SU-DHL-6 (cell line): Measurements from ENCODE around the gene SFTPA2.
"Not testable (repeated sequence)": the region's sequence is repeated elsewhere in the genome, so short reads cannot be mapped to it uniquely, and the experiment has no call there.

Source experiments
- H2AFZ ChIP-seq: fragments of 200-600 bp; sonication (generic); 2 replicates; pipeline ENCODE4 v1.6.1; 2014; ENCODE audit warnings: low read depth, mild to moderate bottlenecking, moderate library complexity, mixed read lengths, antibody characterized with exemption, low read length; ENCODE audit not compliant: severe bottlenecking
- H3F3A ChIP-seq: fragments of 200-600 bp; shearing (Covaris generic); 2 replicates; pipeline ENCODE4 v1.6.0; 2016; ENCODE audit warnings: antibody characterized with exemption, mild to moderate bottlenecking; ENCODE audit not compliant: insufficient read depth
- H3K27ac ChIP-seq: fragments of 200-600 bp; sonication (generic); 2 replicates; pipeline ENCODE4 v1.5.1; 2016; ENCODE audit warnings: low read depth, mild to moderate bottlenecking, low read length, moderate library complexity, mixed read lengths
- H3K27me3 ChIP-seq: fragments of 200-600 bp; sonication (generic), shearing (Covaris generic); 2 replicates; pipeline ENCODE4 v1.6.0; 2014; ENCODE audit warnings: mild to moderate bottlenecking, low read length
- H3K36me3 ChIP-seq: fragments of 200-600 bp; sonication (generic); 2 replicates; pipeline ENCODE4 v1.6.1; 2014; ENCODE audit warnings: mild to moderate bottlenecking, low read length, mixed read lengths
- H3K4me2 ChIP-seq: fragments of 300-600, 200-600 bp; shearing (Covaris generic), sonication (generic); 2 replicates; pipeline ENCODE4 v1.6.0; 2014; ENCODE audit warnings: low read length, low read depth, mild to moderate bottlenecking; ENCODE audit not compliant: poor library complexity, severe bottlenecking
- H3K4me3 ChIP-seq: fragments of 200-600 bp; sonication (generic); 2 replicates; pipeline ENCODE4 v1.5.1; 2014; ENCODE audit warnings: antibody characterized with exemption, low read length, mild to moderate bottlenecking, mixed read lengths; ENCODE audit not compliant: insufficient read depth, poor library complexity, severe bottlenecking
- H3K79me2 ChIP-seq: fragments of 200-600 bp; sonication (generic); 2 replicates; pipeline ENCODE4 v1.6.1; 2014; ENCODE audit warnings: mild to moderate bottlenecking, low read length, moderate library complexity; ENCODE audit not compliant: insufficient read depth
- H3K9ac ChIP-seq: fragments of 200-600 bp; sonication (generic); 2 replicates; pipeline ENCODE4 v1.7.0; 2014; ENCODE audit warnings: mild to moderate bottlenecking, low read length
- H3K9me2 ChIP-seq: fragments of 200-600 bp; sonication (generic); replicated peaks from 2 replicates; pipeline ENCODE4 v1.6.1; 2014; ENCODE audit warnings: low read length; ENCODE audit not compliant: insufficient read depth
- H3K9me3 ChIP-seq: fragments of 200-600 bp; sonication (generic); 2 replicates; pipeline ENCODE4 v1.6.1; 2014; ENCODE audit warnings: low read length, mixed read lengths; ENCODE audit not compliant: insufficient read depth
- H4K20me1 ChIP-seq: fragments of 200-600 bp; sonication (generic); 2 replicates; pipeline ENCODE4 v1.6.1; 2014; ENCODE audit warnings: low read depth, mild to moderate bottlenecking, antibody characterized with exemption, low read length, moderate library complexity, mixed read lengths
- CTCF ChIP-seq: fragments of 200-600 bp; sonication (generic); IDR thresholded peaks from one replicate; pipeline ENCODE4 v1.5.1; 2017; ENCODE audit warnings: antibody characterized with exemption, mild to moderate bottlenecking, low read length, moderate library complexity; ENCODE audit not compliant: insufficient read depth, poor library complexity, severe bottlenecking
- EZH2phosphoT487 ChIP-seq: fragments of 200-600 bp; sonication (generic), shearing (Covaris generic); conservative IDR thresholded peaks from 2 replicates; pipeline ENCODE4 v1.6.1; 2018; ENCODE audit warnings: mild to moderate bottlenecking, antibody characterized with exemption, low read length, moderate library complexity, mixed read lengths

SFTPA2 gene

GRCh38 chr10:79595510-79595909 is 35.3 kb upstream of the SFTPA2 start:
- Histone ChIP-seq H3K36me3 (0 out of 2 replicates have a peak, but pooled peaks cover 4% of the 10 kb centered on the region), H3K9me2 (no peaks in the 10 kb centered on the region), H3K27ac (no peak overlapping the region), H3K27me3 (no peaks in the 10 kb centered on the region), H3K4me3 (no peak overlapping the region), H2AFZ (no peak overlapping the region), H3K9ac (no peak overlapping the region), H3K79me2 (no peaks in the 10 kb centered on the region), H3K9me3 (peaks cover 14% of the 10 kb centered on the region; the same call in 1 of the 2 replicates), H3F3A (no peaks in the 10 kb centered on the region), H4K20me1 (no peaks in the 10 kb centered on the region), H3K4me2 (no peak overlapping the region)
- TF ChIP-seq CTCF (no peak), EZH2phosphoT487 (no peak)

DNA sequence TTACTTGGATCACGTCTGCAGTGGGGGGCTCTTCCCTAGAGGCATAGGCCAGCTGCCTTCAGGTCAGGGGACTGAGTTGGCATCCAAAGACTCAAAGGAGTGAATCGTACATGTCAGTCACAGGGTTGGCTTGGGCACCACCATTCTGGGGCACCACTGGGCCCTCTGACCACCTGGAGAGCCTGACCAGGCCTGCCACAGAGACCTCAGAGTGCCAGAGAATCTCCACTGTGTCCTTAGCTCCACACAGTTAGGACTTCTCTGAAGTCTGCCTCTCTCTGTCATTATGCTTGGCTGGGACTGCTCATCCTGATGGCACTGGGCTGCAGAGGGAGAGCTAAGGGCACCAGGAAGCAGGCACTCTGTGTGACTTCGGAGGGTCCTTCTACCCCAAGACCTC is 34.4 kb upstream of the SFTPA2 start:
- not testable (repeated sequence) for H2AFZ ChIP-seq, H3K4me3 ChIP-seq, H3K9me2 ChIP-seq, H4K20me1 ChIP-seq, H3K27me3 ChIP-seq, H3K4me2 ChIP-seq, H3K79me2 ChIP-seq, H3K9ac ChIP-seq, H3K27ac ChIP-seq, H3F3A ChIP-seq, H3K36me3 ChIP-seq
- peaks cover 14% of the 10 kb centered on the region; the same call in 1 of the 2 replicates for H3K9me3 ChIP-seq

DNA sequence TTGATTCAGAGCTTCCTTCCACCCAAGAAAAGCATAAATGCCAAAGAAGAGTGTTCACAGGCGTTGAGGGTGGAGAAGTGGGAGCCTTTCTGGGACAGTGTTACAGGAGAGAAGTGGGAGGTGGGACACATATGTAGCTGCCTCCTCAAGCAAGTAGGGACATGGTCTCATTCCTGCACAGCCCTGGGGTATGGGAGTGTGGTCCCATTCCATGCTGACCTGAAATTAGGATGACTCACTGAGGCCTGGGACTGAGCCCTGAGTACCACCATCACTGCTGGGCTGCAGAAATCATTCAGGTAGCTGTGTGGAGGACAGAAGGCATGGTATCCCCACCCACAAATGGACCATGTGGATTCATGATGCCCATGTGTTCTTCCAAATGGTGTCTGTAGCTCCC is 33.2 kb upstream of the SFTPA2 start:
- no peaks in the 10 kb centered on the region for H3F3A ChIP-seq
- no peak overlapping the region for H3K27ac ChIP-seq
- H4K20me1 ChIP-seq, result no peaks in the 10 kb centered on the region
- H3K9ac ChIP-seq, result no peak overlapping the region
- no peak overlapping the region for H3K4me3 ChIP-seq
- no peaks in the 10 kb centered on the region for H3K27me3 ChIP-seq
- H2AFZ ChIP-seq, result no peak overlapping the region
- peaks cover 7% of the 10 kb centered on the region; the same call in 1 of the 2 replicates for H3K9me3 ChIP-seq
- H3K36me3 ChIP-seq, result no peaks in the 10 kb centered on the region
- no peak overlapping the region for H3K4me2 ChIP-seq
- H3K9me2 ChIP-seq, result no peaks in the 10 kb centered on the region
- TF ChIP-seq CTCF (no peak), EZH2phosphoT487 (no peak)
- no peaks in the 10 kb centered on the region for H3K79me2 ChIP-seq

DNA sequence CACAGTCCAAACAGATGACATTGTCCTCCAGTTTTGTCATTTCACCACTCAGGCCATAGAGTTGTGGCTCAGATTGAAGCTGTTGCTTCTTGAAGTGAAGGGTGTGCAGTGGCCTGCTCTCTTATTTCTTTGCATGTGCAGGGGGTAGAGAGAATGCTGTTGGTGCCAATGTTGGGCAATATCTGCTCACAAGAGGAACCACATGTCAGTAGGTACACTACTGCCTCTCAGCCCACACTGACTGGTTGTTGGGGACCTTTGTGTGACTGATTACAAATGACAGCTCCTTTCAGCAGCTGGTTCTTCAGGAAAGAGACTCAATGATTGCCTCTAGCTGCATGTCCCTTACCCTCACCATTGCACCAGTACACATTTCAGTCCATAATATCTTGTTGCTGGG is 28.6 kb upstream of the SFTPA2 start:
- no peaks in the 10 kb centered on the region for H3K79me2 ChIP-seq
- H2AFZ ChIP-seq, result no peak overlapping the region
- no peak overlapping the region for H3K4me2 ChIP-seq
- H3K4me3 ChIP-seq, result no peak overlapping the region
- TF ChIP-seq CTCF, result no peak
- no peak for TF ChIP-seq EZH2phosphoT487
- H3K9ac ChIP-seq, result no peak overlapping the region
- no peak overlapping the region for H3K27ac ChIP-seq
- no peaks in the 10 kb centered on the region for H3K27me3 ChIP-seq
- H3F3A ChIP-seq, result no peaks in the 10 kb centered on the region
- H4K20me1 ChIP-seq, result no peaks in the 10 kb centered on the region
- no peaks in the 10 kb centered on the region for H3K9me3 ChIP-seq
- no peaks in the 10 kb centered on the region for H3K9me2 ChIP-seq
- no peaks in the 10 kb centered on the region for H3K36me3 ChIP-seq
